Cardiac muscle cell (in vitro differentiated cells and primary cell): Measurements from ENCODE around the gene MAP3K9. TPM values are rescaled to one million over a fixed set of nuclear protein-coding genes. Genes with fewer than 3 reads are reported as not detected.

Experiments
- DNase-seq, 2 donors: peaks; one replicate each; pipeline versions ENCODE4 v3.0.0 to v3.0.0-alpha.2; 2010 to 2017; ENCODE audit warnings: low read depth in 1 of 2, low spot score in 1 of 2
- H3K27ac ChIP-seq: fragments of 200-600 bp; sonication (generic); 2 replicates; pipeline ENCODE4 v1.5.1; 2016
- H3K27me3 ChIP-seq: fragments of 200-600 bp; sonication (generic); 2 replicates; pipeline ENCODE4 v1.6.0; 2016; ENCODE audit warnings: control low read depth
- H3K36me3 ChIP-seq: fragments of 200-600 bp; sonication (generic); 2 replicates; pipeline ENCODE4 v1.5.1; 2016; ENCODE audit warnings: control low read depth
- H3K4me1 ChIP-seq: fragments of 200-600 bp; sonication (generic); 2 replicates; pipeline ENCODE4 v1.8.1; 2017; ENCODE audit warnings: low read depth, mild to moderate bottlenecking, mixed run types
- H3K4me3 ChIP-seq: fragments of 200-600 bp; sonication (generic); 2 replicates; pipeline ENCODE4 v1.5.1; 2016; ENCODE audit warnings: mild to moderate bottlenecking
- H3K9me3 ChIP-seq: fragments of 200-600 bp; sonication (generic); 2 replicates; pipeline ENCODE4 v1.5.1; 2017; ENCODE audit warnings: low read depth, mild to moderate bottlenecking, control low read depth
- polyA plus RNA-seq: library from polyadenylated mRNA; unstranded; fragments of >200 nt; fragmentation: Nextera tagmentation; extraction: Ambion mirVana; gene quantifications from 2 replicates; pipeline ENCODE4 v1.2.1, GENCODE V29; 2016
- total RNA-seq: library from RNA; depleted of rRNA; stranded (reverse); fragments of >200 nt; gene quantifications from 2 replicates; pipeline ENCODE4 v1.2.3, GENCODE V29; 2016
- TF ChIP-seq, protein P1 (sequence below): IDR thresholded peaks from 2 replicates; pipeline ENCODE4 v1.5.1; 2012; ENCODE audit warnings: low read depth, mild to moderate bottlenecking, low read length

MAP3K9 gene
- total and polyA plus RNA-seq, 2 experiments from 2014 or later = 5.4 to 7.4 TPM

DNA sequence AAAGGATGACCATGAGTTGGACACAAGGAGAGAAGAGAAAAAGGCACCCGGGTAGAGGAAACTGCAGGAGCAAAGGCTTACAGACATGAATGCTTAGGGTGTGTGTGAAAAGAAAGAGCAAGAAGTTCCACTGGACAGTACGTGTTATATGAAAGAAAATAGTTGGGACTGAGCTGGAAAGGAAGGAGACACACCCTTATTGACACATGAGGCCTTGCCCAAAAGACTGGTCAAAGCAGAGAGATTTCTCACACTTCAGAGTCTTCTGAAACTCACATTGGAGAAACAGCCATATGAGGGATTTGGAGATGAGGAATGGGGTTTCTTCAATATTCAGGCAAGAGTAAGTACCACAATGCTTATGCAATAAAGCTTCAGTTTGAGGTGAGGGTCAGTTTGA lies 111.6 kb downstream of the MAP3K9 start:
- TF ChIP-seq, protein P1, sequence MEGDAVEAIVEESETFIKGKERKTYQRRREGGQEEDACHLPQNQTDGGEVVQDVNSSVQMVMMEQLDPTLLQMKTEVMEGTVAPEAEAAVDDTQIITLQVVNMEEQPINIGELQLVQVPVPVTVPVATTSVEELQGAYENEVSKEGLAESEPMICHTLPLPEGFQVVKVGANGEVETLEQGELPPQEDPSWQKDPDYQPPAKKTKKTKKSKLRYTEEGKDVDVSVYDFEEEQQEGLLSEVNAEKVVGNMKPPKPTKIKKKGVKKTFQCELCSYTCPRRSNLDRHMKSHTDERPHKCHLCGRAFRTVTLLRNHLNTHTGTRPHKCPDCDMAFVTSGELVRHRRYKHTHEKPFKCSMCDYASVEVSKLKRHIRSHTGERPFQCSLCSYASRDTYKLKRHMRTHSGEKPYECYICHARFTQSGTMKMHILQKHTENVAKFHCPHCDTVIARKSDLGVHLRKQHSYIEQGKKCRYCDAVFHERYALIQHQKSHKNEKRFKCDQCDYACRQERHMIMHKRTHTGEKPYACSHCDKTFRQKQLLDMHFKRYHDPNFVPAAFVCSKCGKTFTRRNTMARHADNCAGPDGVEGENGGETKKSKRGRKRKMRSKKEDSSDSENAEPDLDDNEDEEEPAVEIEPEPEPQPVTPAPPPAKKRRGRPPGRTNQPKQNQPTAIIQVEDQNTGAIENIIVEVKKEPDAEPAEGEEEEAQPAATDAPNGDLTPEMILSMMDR = no peak
- no peaks in the 10 kb centered on the region for H3K36me3 ChIP-seq

DNA sequence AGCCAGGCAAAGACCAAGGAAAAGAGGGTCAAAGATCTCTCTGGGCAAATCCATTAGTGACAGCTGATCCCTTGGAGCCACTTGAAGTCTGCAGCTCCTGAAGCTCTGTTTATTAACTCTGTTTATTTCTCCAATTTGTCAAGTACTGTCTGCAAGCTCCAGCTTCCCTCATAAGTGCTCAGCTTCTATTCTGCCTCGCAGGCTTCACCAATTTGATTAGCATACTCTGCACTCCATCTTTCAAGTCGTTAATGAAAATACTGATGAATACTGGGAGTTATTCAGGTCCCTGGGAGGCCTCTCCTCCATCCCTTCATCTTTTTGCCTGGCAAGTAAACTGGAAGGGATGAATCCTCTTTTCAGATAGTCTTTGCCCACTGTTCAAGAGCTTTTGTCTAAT lies 113.3 kb downstream of the MAP3K9 start:
- TF ChIP-seq, protein P1 = no peak
- no peaks in the 10 kb centered on the region for H3K27me3 ChIP-seq
- no peaks in the 10 kb centered on the region for H3K4me1 ChIP-seq
- H3K27ac ChIP-seq = no peak overlapping the region
- H3K4me3 ChIP-seq = no peak overlapping the region
- DNase-seq = no peak
- no peaks in the 10 kb centered on the region for H3K9me3 ChIP-seq
- H3K36me3 ChIP-seq = no peaks in the 10 kb centered on the region

More for the DNA sequence above, 111.6 kb downstream of the MAP3K9 start:
- Histone ChIP-seq H3K4me1 (no peaks in the 10 kb centered on the region), H3K27ac (no peak overlapping the region), H3K4me3 (no peak overlapping the region), H3K9me3 (no peaks in the 10 kb centered on the region), H3K27me3 (no peaks in the 10 kb centered on the region)
- DNase-seq = no peak

DNA sequence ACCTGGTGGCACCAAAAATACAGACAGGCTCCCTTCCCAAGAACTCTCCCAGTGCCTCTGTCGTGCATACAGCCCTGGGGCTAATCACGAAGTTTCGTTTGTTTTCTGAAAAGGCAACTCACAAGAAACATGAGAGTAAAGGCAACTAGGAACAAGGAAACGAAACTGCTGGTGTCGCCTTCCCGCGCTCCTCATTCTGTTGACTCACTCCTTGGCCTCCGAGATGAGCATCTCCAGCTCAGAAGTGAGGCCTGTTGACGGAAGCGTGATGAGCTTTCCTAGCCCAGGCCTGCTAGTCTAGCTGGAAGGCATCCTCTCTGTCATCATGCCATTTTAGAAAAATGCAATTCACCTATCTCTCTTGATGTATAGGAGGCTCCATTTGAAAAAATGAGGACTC lies 117.1 kb downstream of the MAP3K9 start:
- Histone ChIP-seq H3K9me3 (no peaks in the 10 kb centered on the region), H3K36me3 (no peaks in the 10 kb centered on the region), H3K4me1 (no peaks in the 10 kb centered on the region), H3K27me3 (no peaks in the 10 kb centered on the region), H3K4me3 (no peak overlapping the region), H3K27ac (no peak overlapping the region)
- no peak for DNase-seq
- TF ChIP-seq, protein P1 = no peak

DNA sequence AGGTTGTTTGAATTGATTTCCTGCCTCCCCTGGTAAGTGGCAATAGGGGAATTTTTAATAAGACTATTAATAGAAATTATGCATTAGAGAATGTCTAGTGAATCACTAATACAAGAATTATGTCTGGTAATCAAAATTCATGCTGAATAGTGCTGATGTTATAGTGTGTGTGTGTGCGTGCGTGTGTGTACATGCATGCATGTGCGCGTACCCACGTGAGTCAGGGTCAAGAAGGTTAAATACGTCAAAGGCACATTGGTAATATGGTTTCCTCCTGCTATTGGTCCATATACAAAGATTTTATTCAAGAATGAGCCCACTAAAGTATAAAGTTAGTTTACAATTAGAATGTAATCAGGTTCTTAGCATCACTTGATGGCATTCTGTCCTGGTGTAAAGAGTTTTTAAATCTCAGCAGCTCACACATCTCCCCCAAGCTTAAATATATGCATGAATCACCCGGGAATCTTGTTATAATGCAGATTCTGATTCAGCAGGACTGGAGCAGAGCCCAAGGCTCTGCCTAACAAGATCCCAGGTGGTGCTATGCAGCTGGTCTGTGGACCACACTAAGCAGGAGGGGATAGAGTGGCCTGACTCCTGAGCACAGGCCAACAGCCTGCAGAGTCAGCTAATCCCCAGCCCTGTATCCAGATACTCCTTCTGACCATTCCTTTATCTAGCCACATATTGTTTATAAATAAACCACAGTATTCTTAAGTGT lies 123.7 kb downstream of the MAP3K9 start:
- Histone ChIP-seq H3K27me3 (no peaks in the 10 kb centered on the region), H3K9me3 (no peaks in the 10 kb centered on the region), H3K27ac (no peak overlapping the region), H3K4me3 (no peak overlapping the region), H3K36me3 (no peaks in the 10 kb centered on the region), H3K4me1 (no peaks in the 10 kb centered on the region)
- TF ChIP-seq, protein P1 = no peak
- no peak for DNase-seq

DNA sequence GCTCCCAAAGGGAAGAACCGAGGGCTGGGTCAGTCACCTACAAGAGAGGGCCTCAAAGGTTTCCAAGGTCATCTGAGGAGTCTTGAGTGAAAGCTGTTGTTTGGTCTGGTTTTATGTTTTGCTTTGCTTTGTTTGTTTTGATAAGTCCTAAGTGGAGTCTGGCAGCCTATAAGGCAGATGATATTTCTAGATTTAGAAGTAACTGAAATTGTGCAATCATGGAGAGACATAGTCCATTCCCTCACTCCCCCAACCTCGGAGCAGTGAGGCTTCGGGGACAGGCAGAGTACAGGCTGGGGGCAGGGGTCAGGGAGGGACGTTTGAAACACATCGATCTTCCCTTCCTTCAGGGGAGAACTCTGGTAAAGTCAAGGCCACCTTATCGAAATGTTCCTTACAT lies 125.3 kb downstream of the MAP3K9 start:
- no peak overlapping the region for H3K4me3 ChIP-seq
- no peaks in the 10 kb centered on the region for H3K27me3 ChIP-seq
- H3K4me1 ChIP-seq = no peaks in the 10 kb centered on the region
- no peaks in the 10 kb centered on the region for H3K9me3 ChIP-seq
- H3K36me3 ChIP-seq = no peaks in the 10 kb centered on the region
- no peak overlapping the region for H3K27ac ChIP-seq
- no peak for DNase-seq
- TF ChIP-seq, protein P1 = no peak
